ENCODE data around the gene PCBP1. TPM values are rescaled to one million over a fixed set of nuclear protein-coding genes. Genes with fewer than 3 reads are reported as not detected.

PCBP1 gene
- polyA plus RNA-seq, 1 experiment = 63.8 TPM

DNA sequence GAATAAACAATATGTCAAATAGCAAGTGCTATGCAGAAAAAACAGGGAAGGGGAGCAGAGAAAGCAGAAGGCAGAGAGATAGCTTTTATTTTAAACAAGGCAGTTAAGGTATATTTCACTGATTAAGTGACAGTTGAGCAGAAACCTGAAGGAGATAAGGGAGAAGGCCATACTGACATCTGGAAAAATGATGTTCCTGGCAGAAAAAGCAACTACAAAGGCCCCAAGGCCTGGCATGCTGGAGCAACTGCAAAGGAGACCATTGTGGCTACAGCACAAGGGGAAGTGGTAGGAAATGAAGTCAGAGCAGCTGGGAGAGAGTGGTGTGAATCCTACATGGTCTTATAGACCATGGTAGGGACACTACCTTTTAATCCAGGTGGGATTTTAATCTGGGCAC, 8.9 kb upstream of the PCBP1 start:
- Histone ChIP-seq H3K27me3 (ENCODE audit: control insufficient read depth, insufficient read depth, low read length) (no peaks in the 10 kb centered on the region), H3K4me3 (ENCODE audit: low read depth, low read length) (no peak overlapping the region), H3K9me3 (ENCODE audit: control insufficient read depth, insufficient read depth, low read length) (no peaks in the 10 kb centered on the region), H3K27ac (ENCODE audit: low read depth, low read length) (no peak overlapping the region)
- TF ChIP-seq, protein P1, sequence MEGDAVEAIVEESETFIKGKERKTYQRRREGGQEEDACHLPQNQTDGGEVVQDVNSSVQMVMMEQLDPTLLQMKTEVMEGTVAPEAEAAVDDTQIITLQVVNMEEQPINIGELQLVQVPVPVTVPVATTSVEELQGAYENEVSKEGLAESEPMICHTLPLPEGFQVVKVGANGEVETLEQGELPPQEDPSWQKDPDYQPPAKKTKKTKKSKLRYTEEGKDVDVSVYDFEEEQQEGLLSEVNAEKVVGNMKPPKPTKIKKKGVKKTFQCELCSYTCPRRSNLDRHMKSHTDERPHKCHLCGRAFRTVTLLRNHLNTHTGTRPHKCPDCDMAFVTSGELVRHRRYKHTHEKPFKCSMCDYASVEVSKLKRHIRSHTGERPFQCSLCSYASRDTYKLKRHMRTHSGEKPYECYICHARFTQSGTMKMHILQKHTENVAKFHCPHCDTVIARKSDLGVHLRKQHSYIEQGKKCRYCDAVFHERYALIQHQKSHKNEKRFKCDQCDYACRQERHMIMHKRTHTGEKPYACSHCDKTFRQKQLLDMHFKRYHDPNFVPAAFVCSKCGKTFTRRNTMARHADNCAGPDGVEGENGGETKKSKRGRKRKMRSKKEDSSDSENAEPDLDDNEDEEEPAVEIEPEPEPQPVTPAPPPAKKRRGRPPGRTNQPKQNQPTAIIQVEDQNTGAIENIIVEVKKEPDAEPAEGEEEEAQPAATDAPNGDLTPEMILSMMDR (IDR thresholded peaks at IDR 0.05; ENCODE audit: low read depth, low read length) = no peak
- DNase-seq (ENCODE audit: low read depth, low spot score) = no peak
- ChIA-PET CTCF (interaction anchor here (1.4 to 2.2 kb wide), 2 partner anchors 7 to 164 kb away, joined by 6 read pairs; partner anchors contain the start of gene MXD1), POLR2A (no interaction called here)

DNA sequence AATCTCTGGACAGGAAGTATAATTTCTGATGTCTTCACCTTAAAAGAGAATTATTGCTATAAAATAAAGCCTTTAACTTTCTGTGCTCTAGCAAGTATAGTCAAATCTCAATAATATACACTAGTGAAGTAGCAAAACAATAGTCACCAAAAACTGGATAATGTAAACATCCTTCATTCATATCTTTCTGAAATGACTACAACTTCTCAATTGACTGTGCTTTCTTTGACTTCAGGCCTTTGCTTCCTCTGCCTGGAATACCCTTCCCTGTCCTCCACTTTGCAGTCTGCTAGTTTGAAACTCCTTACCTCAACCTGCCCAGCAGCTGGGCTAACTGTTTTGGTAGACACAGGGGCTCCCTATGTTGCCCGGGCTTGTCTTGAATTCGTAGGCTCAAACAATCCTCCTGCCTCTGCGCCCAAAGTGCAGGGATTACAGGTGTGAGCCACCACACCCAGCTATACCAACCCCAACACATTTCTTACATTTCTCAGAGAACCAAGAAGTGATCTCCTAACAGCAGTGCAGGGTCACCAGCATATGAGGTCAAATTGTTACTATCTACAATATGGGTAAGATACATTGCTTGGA, 6.6 kb upstream of the PCBP1 start:
- TF ChIP-seq, protein P1 (IDR thresholded peaks at IDR 0.05; ENCODE audit: low read depth, low read length) = no peak
- no peak for DNase-seq (ENCODE audit: low read depth, low spot score)
- no peak overlapping the region for H3K27ac ChIP-seq (ENCODE audit: low read depth, low read length)
- H3K27me3 ChIP-seq (ENCODE audit: control insufficient read depth, insufficient read depth, low read length) = no peaks in the 10 kb centered on the region
- ChIA-PET CTCF (interaction anchor here (0.7 to 2.1 kb wide), 2 partner anchors 10 to 356 kb away, joined by 7 to 18 read pairs; no protein-coding TSS in a partner anchor), POLR2A (no interaction called here)
- H3K4me3 ChIP-seq (ENCODE audit: low read depth, low read length) = no peak overlapping the region
- no peaks in the 10 kb centered on the region for H3K9me3 ChIP-seq (ENCODE audit: control insufficient read depth, insufficient read depth, low read length)

DNA sequence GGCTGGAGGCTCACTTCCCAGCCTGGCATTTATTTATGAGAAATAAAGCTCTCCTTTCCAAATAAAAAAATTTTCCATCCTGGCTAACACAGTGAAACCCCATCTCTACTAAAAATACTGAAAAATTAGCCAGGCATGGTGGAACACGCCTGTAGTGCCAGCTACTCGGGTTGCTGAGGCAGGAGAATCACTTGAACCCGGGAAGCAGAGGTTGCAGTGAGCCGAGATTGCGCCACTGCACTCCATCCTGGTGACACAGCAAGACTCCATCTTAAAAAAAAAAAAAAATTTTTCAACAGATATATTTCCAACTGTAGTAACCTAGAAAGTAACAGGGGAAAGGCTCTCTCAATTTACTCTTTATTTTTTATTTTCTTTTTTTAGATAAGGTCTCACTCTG, 6.1 kb upstream of the PCBP1 start:
- ChIA-PET CTCF (interaction anchor here (2.1 kb wide), 1 partner anchor 10 kb away, joined by 18 read pairs; no protein-coding TSS in a partner anchor), POLR2A (no interaction called here)
- H3K27ac ChIP-seq (ENCODE audit: low read depth, low read length) = no peak overlapping the region
- H3K9me3 ChIP-seq (ENCODE audit: control insufficient read depth, insufficient read depth, low read length) = no peaks in the 10 kb centered on the region
- no peaks in the 10 kb centered on the region for H3K27me3 ChIP-seq (ENCODE audit: control insufficient read depth, insufficient read depth, low read length)
- DNase-seq (ENCODE audit: low read depth, low spot score) = no peak
- H3K4me3 ChIP-seq (ENCODE audit: low read depth, low read length) = no peak overlapping the region
- TF ChIP-seq, protein P1 (IDR thresholded peaks at IDR 0.05; ENCODE audit: low read depth, low read length) = no peak

DNA sequence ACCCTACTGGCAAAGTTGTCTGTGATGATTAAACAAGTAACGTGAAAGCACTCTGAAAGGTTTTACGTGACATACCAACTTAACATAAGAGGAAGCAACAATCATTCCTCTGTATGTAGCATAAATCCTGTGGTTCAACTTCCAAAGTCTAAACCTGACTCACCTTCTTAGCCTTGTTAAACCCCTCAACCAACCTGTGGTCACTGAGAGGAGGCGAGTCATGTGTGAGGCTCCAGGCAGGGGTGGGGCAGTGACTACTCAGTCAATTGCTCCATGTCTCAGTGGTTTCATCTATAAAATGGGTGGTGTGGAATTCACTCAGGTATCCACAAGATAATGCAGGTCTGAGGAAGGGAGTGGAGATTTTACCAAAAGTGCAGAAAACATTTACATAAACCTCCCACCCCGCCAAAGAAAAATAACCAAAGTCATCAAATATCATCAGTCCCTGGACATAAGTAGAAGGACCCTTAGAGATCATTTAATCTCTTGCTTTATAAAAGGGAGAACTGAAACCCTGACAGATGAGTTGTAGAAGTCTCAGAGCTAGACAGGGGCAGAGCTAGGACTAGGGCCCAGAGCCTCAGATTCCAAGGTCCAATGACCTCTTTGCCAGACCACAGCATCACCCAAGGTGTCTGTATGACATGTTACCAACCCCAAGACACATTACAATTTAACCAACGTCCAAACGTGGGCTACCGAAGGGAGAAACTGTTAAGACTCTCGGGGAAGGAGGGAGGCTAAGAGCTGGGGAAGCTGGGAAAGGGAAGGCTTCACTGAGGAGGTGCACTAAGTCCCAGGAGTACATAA, 3.7 kb upstream of the PCBP1 start:
- TF ChIP-seq, protein P1 (IDR thresholded peaks at IDR 0.05; ENCODE audit: low read depth, low read length) = no peak
- Histone ChIP-seq H3K27ac (ENCODE audit: low read depth, low read length) (no peak overlapping the region), H3K27me3 (ENCODE audit: control insufficient read depth, insufficient read depth, low read length) (no peaks in the 10 kb centered on the region), H3K4me3 (ENCODE audit: low read depth, low read length) (no peak overlapping the region), H3K9me3 (ENCODE audit: control insufficient read depth, insufficient read depth, low read length) (peaks cover 3% of the 10 kb centered on the region; the same call in 1 of the 2 replicates)
- ChIA-PET CTCF (interaction anchor here (0.9 to 1.2 kb wide), 2 partner anchors 12 to 169 kb away, joined by 3 to 4 read pairs; no protein-coding TSS in a partner anchor), POLR2A (interaction anchor here (0.6 to 1.3 kb wide), 2 partner anchors 42 to 169 kb away, joined by 3 read pairs; partner anchors contain the start of gene MXD1)
- DNase-seq (ENCODE audit: low read depth, low spot score) = no peak

All from AG04450 (cell line).